ENCODE measurements around the gene SPATA18. TPM values are rescaled to one million over a fixed set of nuclear protein-coding genes. Genes with fewer than 3 reads are reported as not detected.

The SPATA18 gene
- total and polyA plus RNA-seq, 2 of the 13 experiments (the other 11 are each of a cell fraction or from before 2014, with no cell fraction given), result 5.7 to 13.2 TPM

DNA sequence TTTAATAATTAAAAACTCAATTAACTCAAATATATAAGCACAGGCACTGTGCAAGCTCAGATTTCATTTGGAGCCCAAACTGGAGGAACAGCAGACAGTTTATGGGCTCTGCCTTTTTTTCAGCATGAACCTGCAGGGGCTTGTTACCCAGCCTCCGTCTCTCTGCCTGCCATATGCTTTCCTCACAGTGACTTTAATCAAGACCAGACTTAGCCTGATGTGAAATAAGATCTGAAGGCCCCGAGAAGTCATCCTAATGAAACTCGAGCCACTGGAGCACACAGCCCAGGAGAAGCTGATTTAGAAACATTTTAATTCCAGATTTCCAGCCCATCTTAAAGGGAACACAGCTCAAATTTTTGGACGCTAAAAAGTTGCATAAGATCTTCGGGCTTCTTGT, 55.6 kb downstream of the SPATA18 start:
- ChIA-PET POLR2A (no interaction called here), CTCF (ENCODE audit: low intra/inter-chr PET ratio, low total read pairs) (no interaction called here)
- BruUV-seq (replicated peaks), result no TSS peak
- no peak overlapping the region for H3K9ac ChIP-seq (ENCODE audit: insufficient read depth, low read depth, low read length)
- in situ Hi-C loops (cut with HindIII; ENCODE audit: extremely low pct_ligation_motif_present, low pct_unique_long_range_greater_than_20kb) (no loop called here), intact Hi-C loops (cut with micrococcal nuclease; ENCODE audit: unreplicated experiment) (no loop called here)
- no peaks in the 10 kb centered on the region for H3K36me3 ChIP-seq (replicated peaks in 1 of 2; ENCODE audit: control insufficient read depth in 1 of 2, insufficient read depth in 2 of 2, low read length in 2 of 2)
- no peak for DNase-seq (ENCODE audit: low spot score)
- H3K27ac ChIP-seq (ENCODE audit: extremely low read length, insufficient read depth, low read length), result no peak overlapping the region
- H3K9me3 ChIP-seq (ENCODE audit: low read length), result no peaks in the 10 kb centered on the region
- no peak overlapping the region for H3K4me2 ChIP-seq (ENCODE audit: low read depth, low read length)
- H4K20me1 ChIP-seq (ENCODE audit: insufficient read depth, low read length), result no peaks in the 10 kb centered on the region
- H3K79me2 ChIP-seq (ENCODE audit: insufficient read depth, low read length), result no peaks in the 10 kb centered on the region
- H3K4me1 ChIP-seq (ENCODE audit: insufficient read depth, low read length), result no peaks in the 10 kb centered on the region
- no peak for ATAC-seq
- H3K27me3 ChIP-seq (ENCODE audit: control insufficient read depth in 1 of 2, insufficient read depth in 2 of 2, low read length in 2 of 2), result no peaks in the 10 kb centered on the region
- 20% methylated on average over 5 of the region's 5 CpGs for WGBS (ENCODE audit: low lambda C conversion rate)
- no peak for FAIRE-seq
- no peak overlapping the region for H3K4me3 ChIP-seq (replicated peaks in 1 of 3; ENCODE audit: insufficient read depth in 1 of 3, low read depth in 2 of 3, low read length in 3 of 3)
- TF ChIP-seq ZNF780A (CRISPR knock-in tag; IDR thresholded peaks at IDR 0.05), result no peak
- no peak for TF ChIP-seq ZNF138 (CRISPR knock-in tag; IDR thresholded peaks at IDR 0.05; ENCODE audit: low read depth)
- TF ChIP-seq, protein P1, sequence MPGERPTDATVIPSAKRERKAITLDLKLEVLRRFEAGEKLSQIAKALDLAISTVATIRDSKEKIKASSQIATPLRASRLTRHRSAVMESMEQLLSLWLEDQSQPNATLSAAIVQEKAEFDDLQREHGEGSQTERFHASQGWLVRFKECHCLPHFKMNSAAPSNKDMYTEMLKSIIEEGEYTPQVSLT (CRISPR knock-in tag; IDR thresholded peaks at IDR 0.05; ENCODE audit: borderline replicate concordance, low read depth), result no peak
- TF ChIP-seq GLMP (CRISPR knock-in tag; IDR thresholded peaks at IDR 0.05; ENCODE audit: borderline replicate concordance), result no peak
- no peak for TF ChIP-seq ZNF207 (IDR thresholded peaks at IDR 0.05; ENCODE audit: borderline replicate concordance)
- no peak for TF ChIP-seq SAP130 (CRISPR knock-in tag; IDR thresholded peaks at IDR 0.05; ENCODE audit: low read depth)
- TF ChIP-seq NCOA5 (CRISPR knock-in tag; IDR thresholded peaks at IDR 0.05), result no peak
- TF ChIP-seq ZNF746 (CRISPR knock-in tag; IDR thresholded peaks at IDR 0.05), result no peak
- TF ChIP-seq RFXAP (CRISPR knock-in tag; IDR thresholded peaks at IDR 0.05; ENCODE audit: borderline replicate concordance), result no peak
- no peak for TF ChIP-seq SOX6 (IDR thresholded peaks at IDR 0.05)
- no peak for TF ChIP-seq SOX6 (CRISPR knock-in tag; IDR thresholded peaks at IDR 0.05)
- no peak for TF ChIP-seq ATRX (CRISPR knock-in tag; IDR thresholded peaks at IDR 0.05; ENCODE audit: borderline replicate concordance)
- no peak for TF ChIP-seq IKZF4 (CRISPR knock-in tag; IDR thresholded peaks at IDR 0.05; ENCODE audit: borderline replicate concordance, low read depth, not compliant biosample characterization)
- no peak for TF ChIP-seq NFKBIZ (CRISPR knock-in tag; IDR thresholded peaks at IDR 0.05)
- no peak for TF ChIP-seq MXD1 (CRISPR knock-in tag; IDR thresholded peaks at IDR 0.05)
- TF ChIP-seq RARA (CRISPR knock-in tag; IDR thresholded peaks at IDR 0.05), result no peak
- TF ChIP-seq XBP1 (CRISPR knock-in tag; IDR thresholded peaks at IDR 0.05), result no peak
- TF ChIP-seq, protein P2, sequence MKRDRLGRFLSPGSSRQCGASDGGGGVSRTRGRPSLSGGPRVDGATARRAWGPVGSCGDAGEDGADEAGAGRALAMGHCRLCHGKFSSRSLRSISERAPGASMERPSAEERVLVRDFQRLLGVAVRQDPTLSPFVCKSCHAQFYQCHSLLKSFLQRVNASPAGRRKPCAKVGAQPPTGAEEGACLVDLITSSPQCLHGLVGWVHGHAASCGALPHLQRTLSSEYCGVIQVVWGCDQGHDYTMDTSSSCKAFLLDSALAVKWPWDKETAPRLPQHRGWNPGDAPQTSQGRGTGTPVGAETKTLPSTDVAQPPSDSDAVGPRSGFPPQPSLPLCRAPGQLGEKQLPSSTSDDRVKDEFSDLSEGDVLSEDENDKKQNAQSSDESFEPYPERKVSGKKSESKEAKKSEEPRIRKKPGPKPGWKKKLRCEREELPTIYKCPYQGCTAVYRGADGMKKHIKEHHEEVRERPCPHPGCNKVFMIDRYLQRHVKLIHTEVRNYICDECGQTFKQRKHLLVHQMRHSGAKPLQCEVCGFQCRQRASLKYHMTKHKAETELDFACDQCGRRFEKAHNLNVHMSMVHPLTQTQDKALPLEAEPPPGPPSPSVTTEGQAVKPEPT (CRISPR knock-in tag; IDR thresholded peaks at IDR 0.05; ENCODE audit: low read depth), result no peak
- no peak for TF ChIP-seq ZNF460 (CRISPR knock-in tag; IDR thresholded peaks at IDR 0.05; ENCODE audit: borderline replicate concordance)
- no peak overlapping the region for H2AFZ ChIP-seq (ENCODE audit: low read length)

Data from HepG2 (cell line).